ENCODE measurements around the gene CREB5.
"Not testable (repeated sequence)": the region's sequence is repeated elsewhere in the genome, so short reads cannot be mapped to it uniquely, and the experiment has no call there.

The CREB5 gene

GRCh38 chr7:28572321-28573058, 160.2 kb downstream of the CREB5 start:
- in situ Hi-C loops (cut with MboI; ENCODE audit: low sequenced_read_pairs), result no loop called here

GRCh38 chr7:28573059-28573553, 160.8 kb downstream of the CREB5 start:
- in situ Hi-C loops (cut with MboI; ENCODE audit: low sequenced_read_pairs), result no loop called here

- in situ Hi-C loops (cut with MboI; ENCODE audit: low sequenced_read_pairs), result no loop called here
Observed at GRCh38 chr7:28573651-28574301, 161.5 kb downstream of the CREB5 start.

GRCh38 chr7:28575241-28575643, 162.9 kb downstream of the CREB5 start:
- in situ Hi-C loops (cut with MboI; ENCODE audit: low sequenced_read_pairs), result no loop called here

GRCh38 chr7:28576656-28577055, 164.3 kb downstream of the CREB5 start:
- in situ Hi-C loops (cut with MboI; ENCODE audit: low sequenced_read_pairs), result no loop called here

GRCh38 chr7:28579571-28579970, 167.3 kb downstream of the CREB5 start:
- in situ Hi-C loops (cut with MboI; ENCODE audit: low sequenced_read_pairs), result no loop called here

GRCh38 chr7:28580665-28581064, 168.3 kb downstream of the CREB5 start:
- in situ Hi-C loops (cut with MboI; ENCODE audit: low sequenced_read_pairs), result no loop called here

GRCh38 chr7:28581351-28581750, 169.0 kb downstream of the CREB5 start:
- in situ Hi-C loops (cut with MboI; ENCODE audit: low sequenced_read_pairs), result no loop called here

GRCh38 chr7:28582226-28582625, 169.9 kb downstream of the CREB5 start:
- in situ Hi-C loops (cut with MboI; ENCODE audit: low sequenced_read_pairs), result no loop called here

- in situ Hi-C loops (cut with MboI; ENCODE audit: low sequenced_read_pairs), result no loop called here
Observed at GRCh38 chr7:28584235-28584634, 171.9 kb downstream of the CREB5 start.

- in situ Hi-C loops (cut with MboI; ENCODE audit: low sequenced_read_pairs), result no loop called here
Observed at GRCh38 chr7:28586736-28587135, 174.4 kb downstream of the CREB5 start.

- in situ Hi-C loops (cut with MboI; ENCODE audit: low sequenced_read_pairs), result no loop called here
Observed at GRCh38 chr7:28587211-28587610, 174.9 kb downstream of the CREB5 start.

GRCh38 chr7:28588602-28589001, 176.3 kb downstream of the CREB5 start:
- in situ Hi-C loops (cut with MboI; ENCODE audit: low sequenced_read_pairs), result no loop called here

- in situ Hi-C loops (cut with MboI; ENCODE audit: low sequenced_read_pairs), result no loop called here
Observed at GRCh38 chr7:28591041-28591674, 178.8 kb downstream of the CREB5 start.

- in situ Hi-C loops (cut with MboI; ENCODE audit: low sequenced_read_pairs), result no loop called here
Observed at GRCh38 chr7:28591725-28592349, 179.5 kb downstream of the CREB5 start.

- in situ Hi-C loops (cut with MboI; ENCODE audit: low sequenced_read_pairs), result no loop called here
Observed at GRCh38 chr7:28592861-28593260, 180.5 kb downstream of the CREB5 start.

- in situ Hi-C loops (cut with MboI; ENCODE audit: low sequenced_read_pairs), result no loop called here
Observed at GRCh38 chr7:28595076-28595475, 182.8 kb downstream of the CREB5 start.

- in situ Hi-C loops (cut with MboI; ENCODE audit: low sequenced_read_pairs), result no loop called here
Observed at GRCh38 chr7:28595801-28596200, 183.5 kb downstream of the CREB5 start.

GRCh38 chr7:28596245-28596935, 184.1 kb downstream of the CREB5 start:
- in situ Hi-C loops (cut with MboI; ENCODE audit: low sequenced_read_pairs), result no loop called here

GRCh38 chr7:28597284-28597683, 185.0 kb downstream of the CREB5 start:
- in situ Hi-C loops (cut with MboI; ENCODE audit: low sequenced_read_pairs), result no loop called here

- in situ Hi-C loops (cut with MboI; ENCODE audit: low sequenced_read_pairs), result not testable (repeated sequence)
Observed at GRCh38 chr7:28598037-28598436, 185.7 kb downstream of the CREB5 start.
